WTC11 (cell line): ENCODE data around the gene GREM1.

ENCODE experiments used
- CREB1 ChIP-seq: sonication (generic); formaldehyde crosslinking; IDR thresholded peaks from 2 replicates; pipeline ENCODE4 v1.8.0; 2023; ENCODE audit warnings: mild to moderate bottlenecking, missing genetic modification reagents
- ETV6 ChIP-seq: sonication (generic); formaldehyde crosslinking; IDR thresholded peaks from 2 replicates; pipeline ENCODE4 v1.8.1; 2022; ENCODE audit warnings: mild to moderate bottlenecking, missing genetic modification reagents
- NFE2L1 ChIP-seq: sonication (generic); formaldehyde crosslinking; IDR thresholded peaks from 2 replicates; pipeline ENCODE4 v1.8.1; 2023; ENCODE audit warnings: missing genetic modification reagents
- TEAD4 ChIP-seq: sonication (generic); formaldehyde crosslinking; IDR thresholded peaks from 2 replicates; pipeline ENCODE4 v1.8.0; 2022; ENCODE audit warnings: mild to moderate bottlenecking, missing genetic modification reagents
- ZBTB21 ChIP-seq: sonication (generic); formaldehyde crosslinking; IDR thresholded peaks from 2 replicates; pipeline ENCODE4 v1.8.1; 2023; ENCODE audit warnings: mild to moderate bottlenecking, missing genetic modification reagents, borderline replicate concordance
- ZNF138 ChIP-seq: sonication (generic); formaldehyde crosslinking; conservative IDR thresholded peaks from 2 replicates; pipeline ENCODE4 v1.8.1; 2022; ENCODE audit warnings: mild to moderate bottlenecking, moderate library complexity, missing genetic modification reagents
- TF ChIP-seq, protein P1 (sequence below): fragments of 200-600 bp; IDR thresholded peaks from 2 replicates; pipeline ENCODE4 v1.8.0; 2022; ENCODE audit warnings: antibody characterized with exemption
- TF ChIP-seq, protein P2 (sequence below): fragments of 250-450 bp; sonication (Bioruptor Pico); IDR thresholded peaks from 2 replicates; pipeline ENCODE4 v1.9.0; 2021; ENCODE audit warnings: moderate library complexity, mild to moderate bottlenecking, inconsistent platforms, borderline replicate concordance
- TF ChIP-seq, protein P3 (sequence below): sonication (generic); formaldehyde crosslinking; IDR thresholded peaks from 2 replicates; pipeline ENCODE4 v1.8.0; 2022; ENCODE audit warnings: mild to moderate bottlenecking, missing genetic modification reagents
- TF ChIP-seq, protein P4 (sequence below): sonication (generic); formaldehyde crosslinking; IDR thresholded peaks from 2 replicates; pipeline ENCODE4 v1.8.1; 2023; ENCODE audit warnings: mild to moderate bottlenecking, missing genetic modification reagents, moderate library complexity
- TF ChIP-seq, protein P5 (sequence below): sonication (generic); formaldehyde crosslinking; IDR thresholded peaks from 2 replicates; pipeline ENCODE4 v1.8.0; 2022; ENCODE audit warnings: mild to moderate bottlenecking, missing genetic modification reagents

DNA sequence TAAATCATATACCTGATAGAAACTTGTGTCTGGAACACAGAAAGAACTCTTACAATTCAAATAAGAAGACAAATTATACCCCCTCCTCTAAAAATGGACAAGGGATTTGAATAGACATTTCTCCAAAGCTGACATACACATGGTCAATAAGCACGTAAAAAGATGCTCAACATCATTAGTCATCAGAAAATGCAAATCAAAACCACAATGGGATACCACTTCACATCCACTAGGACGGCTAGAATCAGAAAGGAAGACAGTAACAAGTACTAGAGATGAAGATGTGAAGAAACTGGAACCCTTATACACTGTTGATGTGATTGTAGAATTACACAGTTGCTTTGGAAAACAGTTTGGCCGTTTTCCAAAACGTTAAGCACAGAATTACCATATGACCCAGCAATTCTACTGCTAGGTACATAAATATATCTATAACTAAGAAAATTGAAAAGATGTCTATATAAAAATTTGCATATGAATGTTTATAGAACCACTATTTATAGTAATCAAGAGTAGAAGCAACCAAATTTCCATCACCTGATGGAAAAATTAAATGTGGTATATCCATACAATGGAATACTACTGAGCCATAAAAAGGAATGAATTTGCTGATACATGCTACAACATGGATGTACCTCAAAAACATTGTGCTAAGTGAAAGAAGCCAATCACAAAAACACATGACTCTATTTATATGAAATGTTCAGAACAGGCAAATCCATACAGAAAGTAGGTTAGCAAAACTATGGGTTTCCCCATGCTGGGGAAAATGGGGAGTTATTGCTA lies 60.8 kb downstream of the GREM1 start:
- TF ChIP-seq, protein P1, sequence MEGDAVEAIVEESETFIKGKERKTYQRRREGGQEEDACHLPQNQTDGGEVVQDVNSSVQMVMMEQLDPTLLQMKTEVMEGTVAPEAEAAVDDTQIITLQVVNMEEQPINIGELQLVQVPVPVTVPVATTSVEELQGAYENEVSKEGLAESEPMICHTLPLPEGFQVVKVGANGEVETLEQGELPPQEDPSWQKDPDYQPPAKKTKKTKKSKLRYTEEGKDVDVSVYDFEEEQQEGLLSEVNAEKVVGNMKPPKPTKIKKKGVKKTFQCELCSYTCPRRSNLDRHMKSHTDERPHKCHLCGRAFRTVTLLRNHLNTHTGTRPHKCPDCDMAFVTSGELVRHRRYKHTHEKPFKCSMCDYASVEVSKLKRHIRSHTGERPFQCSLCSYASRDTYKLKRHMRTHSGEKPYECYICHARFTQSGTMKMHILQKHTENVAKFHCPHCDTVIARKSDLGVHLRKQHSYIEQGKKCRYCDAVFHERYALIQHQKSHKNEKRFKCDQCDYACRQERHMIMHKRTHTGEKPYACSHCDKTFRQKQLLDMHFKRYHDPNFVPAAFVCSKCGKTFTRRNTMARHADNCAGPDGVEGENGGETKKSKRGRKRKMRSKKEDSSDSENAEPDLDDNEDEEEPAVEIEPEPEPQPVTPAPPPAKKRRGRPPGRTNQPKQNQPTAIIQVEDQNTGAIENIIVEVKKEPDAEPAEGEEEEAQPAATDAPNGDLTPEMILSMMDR = no peak
- no peak for TF ChIP-seq NFE2L1 (CRISPR knock-in tag)
- no peak for TF ChIP-seq ETV6 (CRISPR knock-in tag)
- no peak for TF ChIP-seq ZBTB21 (CRISPR knock-in tag)
- no peak for TF ChIP-seq CREB1 (CRISPR knock-in tag)
- TF ChIP-seq, protein P2, sequence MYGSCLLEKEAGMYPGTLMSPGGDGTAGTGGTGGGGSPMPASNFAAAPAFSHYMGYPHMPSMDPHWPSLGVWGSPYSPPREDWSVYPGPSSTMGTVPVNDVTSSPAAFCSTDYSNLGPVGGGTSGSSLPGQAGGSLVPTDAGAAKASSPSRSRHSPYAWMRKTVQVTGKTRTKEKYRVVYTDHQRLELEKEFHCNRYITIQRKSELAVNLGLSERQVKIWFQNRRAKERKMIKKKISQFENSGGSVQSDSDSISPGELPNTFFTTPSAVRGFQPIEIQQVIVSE = no peak
- TF ChIP-seq, protein P3, sequence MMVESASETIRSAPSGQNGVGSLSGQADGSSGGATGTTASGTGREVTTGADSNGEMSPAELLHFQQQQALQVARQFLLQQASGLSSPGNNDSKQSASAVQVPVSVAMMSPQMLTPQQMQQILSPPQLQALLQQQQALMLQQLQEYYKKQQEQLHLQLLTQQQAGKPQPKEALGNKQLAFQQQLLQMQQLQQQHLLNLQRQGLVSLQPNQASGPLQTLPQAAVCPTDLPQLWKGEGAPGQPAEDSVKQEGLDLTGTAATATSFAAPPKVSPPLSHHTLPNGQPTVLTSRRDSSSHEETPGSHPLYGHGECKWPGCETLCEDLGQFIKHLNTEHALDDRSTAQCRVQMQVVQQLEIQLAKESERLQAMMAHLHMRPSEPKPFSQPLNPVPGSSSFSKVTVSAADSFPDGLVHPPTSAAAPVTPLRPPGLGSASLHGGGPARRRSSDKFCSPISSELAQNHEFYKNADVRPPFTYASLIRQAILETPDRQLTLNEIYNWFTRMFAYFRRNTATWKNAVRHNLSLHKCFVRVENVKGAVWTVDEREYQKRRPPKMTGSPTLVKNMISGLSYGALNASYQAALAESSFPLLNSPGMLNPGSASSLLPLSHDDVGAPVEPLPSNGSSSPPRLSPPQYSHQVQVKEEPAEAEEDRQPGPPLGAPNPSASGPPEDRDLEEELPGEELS = no peak
- TF ChIP-seq, protein P4, sequence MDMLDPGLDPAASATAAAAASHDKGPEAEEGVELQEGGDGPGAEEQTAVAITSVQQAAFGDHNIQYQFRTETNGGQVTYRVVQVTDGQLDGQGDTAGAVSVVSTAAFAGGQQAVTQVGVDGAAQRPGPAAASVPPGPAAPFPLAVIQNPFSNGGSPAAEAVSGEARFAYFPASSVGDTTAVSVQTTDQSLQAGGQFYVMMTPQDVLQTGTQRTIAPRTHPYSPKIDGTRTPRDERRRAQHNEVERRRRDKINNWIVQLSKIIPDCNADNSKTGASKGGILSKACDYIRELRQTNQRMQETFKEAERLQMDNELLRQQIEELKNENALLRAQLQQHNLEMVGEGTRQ (CRISPR knock-in tag) = no peak
- TF ChIP-seq, protein P5, sequence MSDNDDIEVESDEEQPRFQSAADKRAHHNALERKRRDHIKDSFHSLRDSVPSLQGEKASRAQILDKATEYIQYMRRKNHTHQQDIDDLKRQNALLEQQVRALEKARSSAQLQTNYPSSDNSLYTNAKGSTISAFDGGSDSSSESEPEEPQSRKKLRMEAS = no peak
- no peak for TF ChIP-seq TEAD4 (CRISPR knock-in tag)
- no peak for TF ChIP-seq ZNF138
